Measurements from ENCODE around the gene CADM2.

The CADM2 gene

DNA sequence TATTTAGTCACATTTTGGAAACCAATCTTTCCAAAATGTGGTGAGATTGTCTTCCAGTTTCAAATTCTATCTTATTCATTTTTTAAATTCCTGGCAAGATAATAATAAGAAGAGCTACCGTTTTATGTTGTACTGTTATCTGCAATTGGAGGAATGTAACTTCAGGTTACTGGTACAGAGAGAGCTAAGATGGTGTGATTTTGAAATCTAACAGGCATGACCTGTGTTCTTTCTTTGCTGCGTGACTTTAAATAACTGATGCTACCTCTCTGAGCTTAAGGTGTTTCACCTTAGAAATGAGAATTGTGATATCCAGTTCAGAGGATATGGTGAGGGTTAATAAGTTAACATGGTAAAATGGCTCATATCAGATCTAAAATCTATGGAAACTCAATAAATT, 21.7 kb downstream of the CADM2 start:
- H3K4me3 ChIP-seq (ENCODE audit: control insufficient read depth, low read depth, low read length), result no peak overlapping the region
- TF ChIP-seq, protein P1, sequence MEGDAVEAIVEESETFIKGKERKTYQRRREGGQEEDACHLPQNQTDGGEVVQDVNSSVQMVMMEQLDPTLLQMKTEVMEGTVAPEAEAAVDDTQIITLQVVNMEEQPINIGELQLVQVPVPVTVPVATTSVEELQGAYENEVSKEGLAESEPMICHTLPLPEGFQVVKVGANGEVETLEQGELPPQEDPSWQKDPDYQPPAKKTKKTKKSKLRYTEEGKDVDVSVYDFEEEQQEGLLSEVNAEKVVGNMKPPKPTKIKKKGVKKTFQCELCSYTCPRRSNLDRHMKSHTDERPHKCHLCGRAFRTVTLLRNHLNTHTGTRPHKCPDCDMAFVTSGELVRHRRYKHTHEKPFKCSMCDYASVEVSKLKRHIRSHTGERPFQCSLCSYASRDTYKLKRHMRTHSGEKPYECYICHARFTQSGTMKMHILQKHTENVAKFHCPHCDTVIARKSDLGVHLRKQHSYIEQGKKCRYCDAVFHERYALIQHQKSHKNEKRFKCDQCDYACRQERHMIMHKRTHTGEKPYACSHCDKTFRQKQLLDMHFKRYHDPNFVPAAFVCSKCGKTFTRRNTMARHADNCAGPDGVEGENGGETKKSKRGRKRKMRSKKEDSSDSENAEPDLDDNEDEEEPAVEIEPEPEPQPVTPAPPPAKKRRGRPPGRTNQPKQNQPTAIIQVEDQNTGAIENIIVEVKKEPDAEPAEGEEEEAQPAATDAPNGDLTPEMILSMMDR (conservative IDR thresholded peaks at IDR 0.05; ENCODE audit: control insufficient read depth, insufficient read depth, low read depth, low read length), result no peak
- no peak for DNase-seq (ENCODE audit: low read depth)

DNA sequence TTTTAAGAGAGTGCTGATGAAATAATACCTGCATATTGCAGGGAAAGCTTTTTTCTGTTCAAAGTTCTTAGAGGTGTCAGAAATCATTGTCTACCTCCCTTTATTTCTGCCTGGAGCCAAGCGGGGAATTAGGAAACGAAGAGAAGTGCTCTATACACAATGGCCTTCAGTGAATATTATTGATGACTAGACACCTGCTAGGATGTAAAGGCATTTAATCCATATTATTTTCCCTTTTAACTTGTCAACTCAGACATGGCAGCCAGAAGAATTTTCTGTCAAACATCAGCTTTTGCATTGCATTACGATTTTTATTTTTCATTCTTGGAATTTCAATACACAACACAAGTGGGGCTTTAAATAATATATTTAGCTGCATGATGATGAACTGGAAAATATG, 24.7 kb downstream of the CADM2 start:
- H3K4me3 ChIP-seq (ENCODE audit: control insufficient read depth, low read depth, low read length), result no peak overlapping the region
- TF ChIP-seq, protein P1 (conservative IDR thresholded peaks at IDR 0.05; ENCODE audit: control insufficient read depth, insufficient read depth, low read depth, low read length), result no peak
- DNase-seq (ENCODE audit: low read depth), result no peak

DNA sequence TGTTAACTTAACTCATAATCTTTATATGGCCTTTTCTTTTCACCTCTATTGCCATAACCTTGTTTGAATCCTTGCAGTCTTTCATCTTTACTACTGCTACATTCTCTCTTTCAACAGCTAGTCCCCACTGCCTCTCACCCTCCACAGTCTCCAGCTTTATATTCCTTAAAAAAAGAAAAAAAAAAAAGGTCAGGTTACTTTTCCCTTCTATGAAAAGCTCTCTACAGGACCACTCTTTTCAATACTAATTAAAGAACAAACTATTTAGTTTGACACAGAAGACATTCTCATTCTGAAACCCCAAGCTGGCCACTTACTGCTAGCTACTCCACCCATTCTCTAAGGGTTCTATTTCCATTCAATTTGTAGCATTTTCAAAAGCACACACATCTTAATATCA, 25.6 kb downstream of the CADM2 start:
- H3K4me3 ChIP-seq (ENCODE audit: control insufficient read depth, low read depth, low read length), result no peak overlapping the region
- TF ChIP-seq, protein P1 (conservative IDR thresholded peaks at IDR 0.05; ENCODE audit: control insufficient read depth, insufficient read depth, low read depth, low read length), result no peak
- DNase-seq (ENCODE audit: low read depth), result no peak

DNA sequence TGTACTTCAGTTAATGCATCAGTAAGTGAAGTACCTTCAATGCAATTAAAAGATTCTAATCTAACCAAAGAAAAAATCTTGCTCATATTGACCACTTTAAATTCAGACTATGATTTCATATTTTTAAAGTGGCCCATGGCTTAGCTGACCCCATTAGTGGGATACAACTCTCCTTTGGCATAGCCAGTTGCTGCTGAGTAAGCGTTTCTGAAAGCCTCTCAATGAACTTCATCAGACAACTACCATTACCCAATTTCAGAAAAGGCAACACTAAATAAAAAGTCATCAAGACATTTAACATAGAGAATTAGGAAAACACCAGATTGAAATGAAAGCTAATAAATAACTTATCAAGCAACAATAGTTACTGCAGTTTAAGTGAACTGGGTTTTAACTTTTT, 27.0 kb downstream of the CADM2 start:
- H3K4me3 ChIP-seq (ENCODE audit: control insufficient read depth, low read depth, low read length), result no peak overlapping the region
- TF ChIP-seq, protein P1 (conservative IDR thresholded peaks at IDR 0.05; ENCODE audit: control insufficient read depth, insufficient read depth, low read depth, low read length), result no peak
- DNase-seq (ENCODE audit: low read depth), result no peak

DNA sequence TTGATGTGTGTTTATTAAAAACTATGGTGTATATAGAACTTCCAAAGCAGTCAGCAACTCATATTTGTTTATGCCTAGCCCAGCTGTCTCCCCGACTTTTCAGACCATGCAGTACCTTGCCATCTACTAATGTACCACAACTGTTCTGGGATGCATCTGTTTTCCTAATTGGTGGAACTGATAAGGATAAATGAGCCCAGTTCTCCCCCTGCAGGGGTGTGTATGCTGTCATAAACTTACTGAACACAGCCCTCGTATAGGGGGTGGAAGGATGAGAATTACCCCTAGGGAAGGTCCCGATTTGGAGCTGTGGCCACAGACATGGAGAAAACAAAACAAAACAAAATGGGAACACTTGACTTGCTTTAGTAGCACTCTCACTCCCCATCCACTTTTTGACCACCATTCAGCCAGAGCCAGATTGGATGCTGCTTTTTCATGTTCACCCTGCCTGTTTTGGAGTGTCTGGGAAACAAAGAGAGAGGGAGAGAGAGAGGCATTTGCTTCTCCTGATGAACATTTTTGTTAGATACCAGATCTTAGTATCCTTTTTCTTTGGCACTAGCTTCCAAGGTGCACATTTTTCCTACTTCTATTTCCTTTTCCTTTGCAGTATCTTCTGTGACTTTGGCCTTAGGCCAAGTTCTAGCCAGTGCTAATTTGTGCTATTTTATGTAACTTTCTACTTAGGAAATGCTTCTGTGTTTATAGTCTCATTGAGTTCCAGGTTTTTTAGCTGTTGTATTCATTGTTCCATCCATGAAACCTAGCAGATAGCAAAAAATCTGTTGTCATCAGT, 29.1 kb downstream of the CADM2 start:
- H3K4me3 ChIP-seq (ENCODE audit: control insufficient read depth, low read depth, low read length), result no peak overlapping the region
- TF ChIP-seq, protein P1 (conservative IDR thresholded peaks at IDR 0.05; ENCODE audit: control insufficient read depth, insufficient read depth, low read depth, low read length), result no peak
- DNase-seq (ENCODE audit: low read depth), result no peak

DNA sequence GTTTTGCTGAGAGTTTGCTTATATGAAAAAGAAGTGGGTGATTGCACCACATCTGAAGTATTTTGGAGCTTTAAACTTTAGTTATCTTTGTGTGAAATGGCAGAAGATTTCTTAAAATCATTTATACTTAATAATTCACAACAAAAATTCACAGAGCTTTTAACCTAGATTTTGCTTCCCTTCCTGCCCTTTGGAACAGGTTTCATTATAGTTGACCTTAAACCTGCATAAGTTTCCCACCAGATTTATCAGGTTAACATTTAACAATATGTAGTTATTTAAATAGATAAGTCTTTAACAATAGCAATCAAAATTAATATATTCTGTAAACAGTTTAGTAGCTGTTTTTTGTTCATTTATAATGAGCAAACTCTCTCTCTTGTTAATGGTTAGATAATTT, 30.3 kb downstream of the CADM2 start:
- no peak overlapping the region for H3K4me3 ChIP-seq (ENCODE audit: control insufficient read depth, low read depth, low read length)
- TF ChIP-seq, protein P1 (conservative IDR thresholded peaks at IDR 0.05; ENCODE audit: control insufficient read depth, insufficient read depth, low read depth, low read length), result no peak
- no peak for DNase-seq (ENCODE audit: low read depth)

All from fibroblast of mammary gland (primary cell).